ENCODE measurements around the gene SHBG. TPM values are rescaled to one million over a fixed set of nuclear protein-coding genes. Genes with fewer than 3 reads are reported as not detected.

Gene SHBG
- total and polyA plus RNA-seq, 2 of the 4 experiments (the other 2 are of a cell fraction): 0.36 to 0.38 TPM

- WGBS, 2 experiments (ENCODE audit: extremely low coverage in 2 of 2, insufficient read length in 1 of 2): no CpG with 5 or more reads among the region's 23 CpGs
- in situ Hi-C loops (cut with MboI; ENCODE audit: low sequenced_read_pairs): no loop called here
- Histone ChIP-seq H3K27me3 (ENCODE audit: control insufficient read depth, insufficient read depth, low read length) (no peaks in the 10 kb centered on the region), H3K9ac (ENCODE audit: low read depth, low read length) (no peak overlapping the region), H4K8ac (ENCODE audit: low read depth in 2 of 2, low read length in 2 of 2) (no peak overlapping the region), H2BK15ac (ENCODE audit: low read depth, low read length) (no peak overlapping the region), H3K4me1 (ENCODE audit: control insufficient read depth, insufficient read depth, low read length) (peaks cover 22% of the 10 kb centered on the region), H3K4me2 (ENCODE audit: low read depth, low read length) (no peak overlapping the region), H3K18ac (ENCODE audit: low read depth, low read length) (no peak overlapping the region), H2AK5ac (ENCODE audit: low read depth, low read length) (no peak overlapping the region), H4K91ac (ENCODE audit: insufficient read depth, low read depth, low read length) (no peak overlapping the region), H2BK5ac (ENCODE audit: low read depth, low read length, poor library complexity, severe bottlenecking) (no peak overlapping the region), H3K4ac (ENCODE audit: low read depth, low read length) (no peak overlapping the region), H3K36me3 (ENCODE audit: control insufficient read depth, insufficient read depth, low read length) (peaks cover 61% of the 10 kb centered on the region), H4K20me1 (ENCODE audit: insufficient read depth, low read length) (peaks cover 9% of the 10 kb centered on the region), H4K5ac (ENCODE audit: low read depth, low read length) (no peak overlapping the region), H3K9me1 (ENCODE audit: insufficient read depth, low read length) (no peaks in the 10 kb centered on the region), H3K4me3 (ENCODE audit: insufficient read depth, low read depth, low read length) (no peak overlapping the region), H3K27ac (ENCODE audit: insufficient read depth, low read length) (no peak overlapping the region), H3K79me1 (ENCODE audit: low read depth in 1 of 2, low read length in 2 of 2) (peaks cover 13 to 41% of the 10 kb centered on the region in 2 experiments), H2AFZ (replicated peaks; ENCODE audit: low read length, poor library complexity) (no peak overlapping the region), H3K23ac (ENCODE audit: low read depth, low read length) (no peak overlapping the region), H2AK9ac (replicated peaks; ENCODE audit: low read depth, low read length, poor library complexity) (no peak overlapping the region), H3K56ac (ENCODE audit: extremely low read depth, insufficient read depth, low read length) (no peak overlapping the region), H2BK20ac (ENCODE audit: low read depth, low read length) (no peak overlapping the region), H2BK120ac (ENCODE audit: low read depth, low read length) (no peak overlapping the region), H3K9me3 (ENCODE audit: control insufficient read depth, insufficient read depth, low read length) (no peaks in the 10 kb centered on the region), H3K14ac (replicated peaks; ENCODE audit: low read depth, low read length) (no peak overlapping the region)
- dilution Hi-C loops (cut with HindIII; ENCODE audit: low sequenced_read_pairs, unreplicated experiment): no loop called here
- intact Hi-C loops (cut with micrococcal nuclease): no loop called here
- no TSS peak for BruUV-seq (replicated peaks)
- ATAC-seq (ENCODE audit: low read depth): no peak
- no peak for DNase-seq
- ChIA-PET POLR2A (ENCODE audit: unreplicated experiment) (no interaction called here), CTCF (no interaction called here)
- TF ChIP-seq POLR2A (IDR thresholded peaks at IDR 0.05; ENCODE audit: low read depth, low read length) (no peak), FOS (IDR thresholded peaks at IDR 0.05; ENCODE audit: low read depth, low read length) (no peak), USF2 (IDR thresholded peaks at IDR 0.05; ENCODE audit: low read depth, low read length) (no peak), RFX5 (IDR thresholded peaks at IDR 0.05; ENCODE audit: low read depth, low read length) (no peak), BHLHE40 (IDR thresholded peaks at IDR 0.05; ENCODE audit: low read depth, low read length) (no peak), RCOR1 (IDR thresholded peaks at IDR 0.05; ENCODE audit: insufficient replicate concordance, low read length) (no peak), NFE2L2 (IDR thresholded peaks at IDR 0.05; ENCODE audit: low read depth, low read length) (no peak), MAFK (IDR thresholded peaks at IDR 0.05; ENCODE audit: low read depth, low read length) (no peak), ELK1 (IDR thresholded peaks at IDR 0.05; ENCODE audit: borderline replicate concordance, low read depth, low read length) (no peak), SMC3 (IDR thresholded peaks at IDR 0.05; ENCODE audit: low read depth, low read length) (no peak), CEBPB (IDR thresholded peaks at IDR 0.05; ENCODE audit: low read depth, low read length) (no peak), CTCF (conservative IDR thresholded peaks at IDR 0.05; ENCODE audit: low read depth, low read length) (no peak), RAD21 (IDR thresholded peaks at IDR 0.05; ENCODE audit: low read length) (no peak), MAZ (IDR thresholded peaks at IDR 0.05; ENCODE audit: borderline replicate concordance, low read depth, low read length) (no peak)
Measured at GRCh38 chr17:7592422-7593021, 37.4 kb upstream of the SHBG start.
